NCI-H345 treated with DMSO at 0.1 percent for 48 hours (cell line): ENCODE results near the gene RAB20.
"Not testable (repeated sequence)": the region's sequence is repeated elsewhere in the genome, so short reads cannot be mapped to it uniquely, and the experiment has no call there.

Experiments used
- DNase-seq: peaks from one replicate; lab custom pipeline; 2025; ENCODE audit not compliant: unreplicated experiment; lab: John Stamatoyannopoulos, UW

Gene RAB20, protein sequence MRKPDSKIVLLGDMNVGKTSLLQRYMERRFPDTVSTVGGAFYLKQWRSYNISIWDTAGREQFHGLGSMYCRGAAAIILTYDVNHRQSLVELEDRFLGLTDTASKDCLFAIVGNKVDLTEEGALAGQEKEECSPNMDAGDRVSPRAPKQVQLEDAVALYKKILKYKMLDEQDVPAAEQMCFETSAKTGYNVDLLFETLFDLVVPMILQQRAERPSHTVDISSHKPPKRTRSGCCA

GRCh38 chr13:110561344-110562035 is at the start of gene RAB20:
RAB20 (minus strand) TSS chr13:110561722; CDS start chr13:110561519, 203 bp downstream.
- no peak for DNase-seq

DNA sequence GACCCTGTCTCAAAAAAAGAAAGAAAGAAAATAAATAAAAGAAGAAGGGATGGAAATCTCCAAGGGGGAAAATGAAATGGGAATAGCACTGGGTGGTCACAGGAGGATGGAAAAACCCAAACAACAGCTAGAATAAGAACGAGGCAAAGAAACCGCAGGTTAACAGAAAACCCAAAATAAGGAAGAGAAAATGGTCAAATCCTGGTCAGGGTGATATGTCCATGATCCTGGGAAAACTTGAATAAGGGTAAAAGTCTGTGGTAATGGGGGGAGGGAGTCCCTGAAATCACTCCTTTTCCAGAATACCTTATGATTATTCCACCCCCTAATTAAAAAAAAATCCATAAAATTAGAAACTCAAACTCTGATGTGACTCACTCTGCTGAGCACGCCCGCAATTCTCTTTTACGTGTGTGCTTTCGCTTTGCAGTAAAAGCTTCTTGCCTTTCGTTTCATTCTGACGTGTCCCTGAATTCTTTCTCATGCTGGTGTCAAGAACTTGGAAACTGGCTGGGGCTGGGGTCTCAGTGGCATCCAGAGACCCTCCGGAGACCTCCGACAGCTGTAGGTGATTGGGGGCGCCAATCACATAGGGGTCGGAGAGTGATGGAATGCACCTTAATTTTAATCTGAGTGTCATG is 49.6 kb upstream of the RAB20 start:
- DNase-seq, result no peak

- no peak for DNase-seq
Measured at GRCh38 chr13:110607675-110608224, 46.2 kb upstream of the RAB20 start.

DNA sequence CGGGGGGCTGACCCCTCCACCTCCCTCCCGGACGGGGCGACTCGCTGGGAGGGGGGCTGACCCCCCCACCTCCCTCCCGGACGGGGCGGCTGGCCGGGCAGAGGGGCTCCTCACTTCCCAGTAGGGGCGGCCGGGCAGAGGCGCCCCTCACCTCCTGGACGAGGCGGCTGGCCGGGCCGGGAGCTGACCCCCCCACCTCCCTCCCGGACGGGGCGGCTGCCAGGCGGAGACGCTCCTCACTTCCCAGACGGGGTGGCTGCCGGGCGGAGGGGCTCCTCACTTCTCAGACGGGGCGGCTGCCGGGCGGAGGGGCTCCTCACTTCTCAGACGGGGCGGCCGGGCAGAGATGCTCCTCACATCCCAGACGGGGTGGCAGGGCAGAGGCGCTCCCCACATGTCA is 44.8 kb upstream of the RAB20 start:
- not testable (repeated sequence) for DNase-seq

DNA sequence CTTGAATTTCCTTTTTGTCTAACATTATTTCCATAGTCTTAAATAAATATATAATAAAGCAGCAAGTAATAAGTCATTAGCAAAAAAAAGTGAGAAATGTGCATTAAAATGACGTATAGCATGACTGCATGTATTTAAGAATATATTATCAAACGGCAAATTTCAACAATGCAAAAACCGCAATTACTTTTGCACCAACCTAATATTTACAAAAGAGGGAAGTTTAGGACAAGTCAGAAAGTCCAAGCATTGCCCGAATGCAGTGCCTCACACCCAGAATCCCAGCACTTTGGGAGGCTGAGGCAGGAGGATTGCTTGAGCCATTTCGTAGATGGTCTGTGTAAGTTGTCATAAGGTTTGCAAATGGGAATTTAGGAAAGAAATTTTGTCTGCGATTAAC is 43.6 kb upstream of the RAB20 start:
- DNase-seq, result no peak

DNA sequence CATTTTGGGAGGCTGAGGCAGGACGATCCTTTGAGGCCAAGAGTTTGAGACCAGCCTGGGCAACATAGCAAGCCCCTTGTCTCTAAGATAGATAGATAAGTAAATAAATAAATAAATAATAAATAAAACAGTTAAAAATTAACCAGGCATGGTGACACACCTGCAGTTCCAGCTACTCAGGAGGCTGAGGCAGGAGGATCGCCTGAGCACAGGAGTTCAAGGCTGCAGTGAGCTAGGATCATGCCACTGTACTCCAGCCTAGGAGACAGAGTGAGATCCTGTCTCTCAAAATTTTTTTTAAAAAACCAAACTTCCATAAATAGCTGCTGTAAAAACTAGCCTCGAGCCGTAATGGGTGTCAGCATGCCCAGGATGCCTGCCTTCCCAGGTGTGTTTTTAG is 39.5 kb upstream of the RAB20 start:
- no peak for DNase-seq

GRCh38 chr13:110600261-110600819 is 38.8 kb upstream of the RAB20 start:
- DNase-seq, result no peak

DNA sequence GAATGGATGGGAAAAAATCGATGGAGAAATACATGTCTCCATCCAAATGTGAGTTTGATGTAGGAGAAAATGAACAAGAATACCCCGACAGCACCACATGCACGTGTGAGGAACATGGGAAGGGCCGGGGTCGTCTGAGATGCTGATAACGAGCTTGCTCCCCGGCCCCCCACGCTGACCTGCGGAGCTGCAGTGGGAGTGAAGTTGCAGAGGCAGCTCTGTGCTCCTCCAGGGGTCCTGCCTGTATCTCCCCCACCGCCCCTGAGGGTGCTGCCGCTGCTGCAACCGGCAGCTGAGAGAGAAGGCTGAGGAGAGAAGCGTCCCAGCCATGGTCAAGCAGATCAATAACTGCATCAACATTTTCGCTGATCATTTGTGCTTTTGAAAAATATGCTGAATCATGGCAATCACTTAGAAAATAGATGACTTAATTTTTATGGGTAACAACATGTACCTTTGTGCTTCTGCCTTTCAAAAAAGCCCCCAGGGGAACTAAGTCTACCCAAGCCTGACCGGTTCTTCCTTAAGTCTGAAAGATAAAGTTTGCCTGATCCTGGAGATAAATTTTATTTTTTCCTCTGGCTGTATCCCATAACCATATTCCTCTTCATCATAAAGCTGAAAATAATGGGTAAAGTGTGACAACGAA is 35.6 kb upstream of the RAB20 start:
- no peak for DNase-seq

DNA sequence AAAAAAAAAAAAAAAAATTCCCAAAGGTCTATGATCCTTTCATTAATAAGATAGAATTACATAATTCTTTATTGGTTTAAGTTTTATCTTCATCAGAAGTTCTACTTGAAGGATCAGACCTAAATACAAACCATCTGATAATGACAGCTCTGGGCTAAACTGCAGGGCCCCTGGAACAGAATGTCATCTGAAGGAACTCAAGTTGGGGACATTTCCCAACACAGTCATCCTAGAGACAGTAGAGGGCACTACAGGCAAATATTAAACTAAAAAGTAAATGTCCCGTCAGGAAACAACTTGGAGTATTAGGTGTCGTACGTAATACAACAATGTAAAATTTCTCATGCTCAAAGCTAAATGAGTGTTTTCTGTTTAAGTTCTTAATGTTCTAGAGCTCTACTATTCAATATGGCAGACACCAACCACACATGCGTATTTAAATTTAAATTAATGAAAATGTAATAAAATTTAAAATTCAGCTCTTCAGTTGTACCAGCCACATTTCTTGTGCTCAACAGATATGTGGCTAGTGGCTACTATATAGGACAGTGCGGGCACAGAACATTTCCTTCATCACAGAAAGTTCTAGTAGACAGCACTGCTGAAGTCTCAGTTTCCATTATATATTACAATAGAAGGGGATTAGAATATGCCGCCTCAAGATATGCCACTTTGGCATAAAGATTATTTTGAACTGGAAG is 32.1 kb upstream of the RAB20 start:
- DNase-seq, result peak; percentile 4

- DNase-seq, result no peak
Measured at GRCh38 chr13:110592665-110593064, 31.1 kb upstream of the RAB20 start.

DNA sequence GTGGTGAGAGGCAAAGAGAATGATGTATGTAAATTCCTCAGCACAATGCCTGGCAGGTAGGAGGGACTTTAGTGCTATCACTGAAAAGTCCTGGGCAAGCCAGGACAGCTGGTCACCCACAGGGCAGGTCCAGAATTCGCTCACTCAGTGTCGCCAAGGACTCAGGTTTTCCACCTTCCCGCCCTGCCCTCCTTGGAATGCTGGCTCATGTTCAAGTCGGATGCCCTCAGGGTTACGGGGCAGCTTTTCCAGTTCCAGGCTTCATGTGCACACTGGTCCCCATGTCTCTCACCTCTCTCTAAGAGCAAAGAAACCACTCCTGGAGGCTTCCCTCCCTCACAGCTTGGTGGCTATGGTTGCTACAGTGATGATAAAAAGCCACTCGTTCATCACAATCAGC is 29.1 kb upstream of the RAB20 start:
- DNase-seq, result no peak

DNA sequence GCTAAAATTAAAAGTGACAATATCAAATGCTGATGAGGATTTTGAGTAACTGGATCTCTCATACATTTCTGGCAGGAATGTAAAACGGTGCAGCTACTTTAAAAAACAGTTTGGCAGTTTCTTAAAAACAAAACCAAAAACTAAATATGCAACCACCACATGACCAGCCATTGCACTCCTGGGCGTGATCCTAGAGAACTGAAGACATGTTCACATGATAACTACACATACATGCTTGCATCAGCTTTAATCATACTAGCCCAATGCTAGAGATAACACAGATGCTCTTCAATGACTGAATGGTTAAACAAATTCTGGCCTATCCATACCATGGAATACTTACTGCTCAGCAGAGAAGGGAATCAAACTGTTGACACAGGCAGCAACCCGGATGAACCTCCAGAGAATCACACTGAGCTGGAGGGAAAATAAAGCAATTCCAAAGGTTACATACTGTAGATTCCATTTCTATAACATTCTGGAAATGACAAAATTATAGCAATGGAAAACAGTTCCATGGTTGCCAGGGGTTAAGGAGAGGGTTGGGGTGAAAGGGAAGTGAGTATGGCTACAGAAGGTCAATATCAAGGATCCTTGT is 28.4 kb upstream of the RAB20 start:
- no peak for DNase-seq

DNA sequence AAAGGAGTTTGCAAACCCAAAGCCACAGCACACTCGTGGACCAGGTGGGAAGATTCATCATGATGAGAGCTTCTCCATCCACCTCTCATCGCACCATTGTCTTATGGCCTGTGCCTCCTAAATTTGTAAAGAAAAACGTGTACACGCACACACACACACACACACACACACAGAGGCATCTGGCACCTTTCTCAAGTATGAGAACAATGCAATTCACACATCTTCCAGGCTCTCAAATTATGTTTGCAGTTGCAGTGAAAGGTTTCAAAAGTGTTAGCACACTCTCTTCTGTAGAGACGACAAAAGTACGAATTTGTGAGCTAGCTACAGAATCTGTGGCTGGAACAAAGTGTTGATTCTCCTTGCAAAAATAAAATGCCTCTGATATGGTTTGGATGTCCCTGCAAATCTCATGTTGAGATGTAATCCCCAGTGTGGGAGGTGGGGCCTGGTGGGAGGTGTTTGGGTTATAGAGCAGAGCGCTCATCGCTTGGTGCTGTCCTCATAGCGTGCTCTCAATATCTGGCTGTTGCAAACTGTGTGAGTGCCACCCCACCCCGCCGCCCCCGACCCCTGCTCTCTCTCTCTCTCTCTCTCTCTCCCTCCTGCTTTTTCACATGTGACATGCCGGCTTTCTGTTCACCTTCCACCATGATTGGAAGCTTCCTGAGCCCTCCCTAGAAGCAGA is 21.8 kb upstream of the RAB20 start:
- DNase-seq, result no peak

DNA sequence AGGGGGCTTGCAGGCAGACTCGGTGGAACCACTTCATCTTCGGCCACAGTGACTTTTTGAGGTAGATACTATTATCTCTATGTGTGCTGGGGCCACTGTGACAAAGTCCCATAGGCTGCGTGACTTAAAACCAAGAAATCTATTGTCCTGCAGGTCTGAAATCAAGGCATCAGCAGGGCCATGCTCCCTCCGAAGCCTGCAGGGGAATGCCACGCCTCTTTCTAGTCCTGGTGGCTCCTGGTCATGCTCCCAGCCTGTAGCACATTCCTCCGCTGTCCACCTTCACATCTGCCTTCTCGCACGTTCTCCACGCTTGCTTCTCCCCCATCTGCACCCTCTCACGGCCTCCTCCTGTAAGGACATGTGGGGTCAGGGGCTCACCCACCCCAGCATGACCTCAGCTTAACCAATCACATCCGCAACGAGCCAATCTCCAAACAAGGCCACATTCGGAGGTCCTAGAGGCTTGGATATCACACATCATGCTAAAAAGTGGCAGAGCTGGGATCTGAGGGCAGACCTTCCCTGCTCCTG is 21.0 kb upstream of the RAB20 start:
- DNase-seq, result no peak

DNA sequence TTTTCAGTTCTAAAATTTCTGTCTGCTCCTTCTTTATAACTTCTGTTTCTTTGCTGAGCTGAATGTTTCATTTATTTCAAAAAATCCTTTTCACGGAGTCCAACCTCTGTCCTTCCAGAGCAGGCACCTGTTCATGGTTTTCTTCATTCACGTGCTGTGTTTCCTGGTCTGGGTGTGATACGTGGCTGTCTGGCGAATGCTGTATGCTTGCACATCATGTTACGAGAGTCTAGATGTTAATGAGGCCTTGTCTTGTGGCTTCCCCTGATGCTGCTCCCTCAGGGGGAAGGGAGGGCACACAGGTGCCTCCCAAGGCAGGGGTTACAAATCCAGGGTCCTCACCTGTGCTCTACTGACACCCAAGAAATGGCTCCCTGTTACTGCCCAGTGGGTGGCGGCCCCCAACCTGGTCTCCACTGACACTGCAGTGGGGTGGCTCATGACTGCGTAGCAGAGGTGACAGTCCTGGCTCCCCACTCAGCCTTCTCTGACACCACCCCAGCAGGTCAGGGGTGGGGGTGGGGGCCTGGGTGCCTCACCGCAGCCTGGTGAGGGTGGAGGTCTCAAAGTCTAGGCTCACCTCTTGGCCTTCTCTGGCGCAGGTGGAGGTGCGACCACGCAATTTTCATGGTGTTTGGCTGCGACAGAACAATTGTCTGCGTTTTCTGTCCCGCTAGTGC is 20.1 kb upstream of the RAB20 start:
- DNase-seq, result no peak

DNA sequence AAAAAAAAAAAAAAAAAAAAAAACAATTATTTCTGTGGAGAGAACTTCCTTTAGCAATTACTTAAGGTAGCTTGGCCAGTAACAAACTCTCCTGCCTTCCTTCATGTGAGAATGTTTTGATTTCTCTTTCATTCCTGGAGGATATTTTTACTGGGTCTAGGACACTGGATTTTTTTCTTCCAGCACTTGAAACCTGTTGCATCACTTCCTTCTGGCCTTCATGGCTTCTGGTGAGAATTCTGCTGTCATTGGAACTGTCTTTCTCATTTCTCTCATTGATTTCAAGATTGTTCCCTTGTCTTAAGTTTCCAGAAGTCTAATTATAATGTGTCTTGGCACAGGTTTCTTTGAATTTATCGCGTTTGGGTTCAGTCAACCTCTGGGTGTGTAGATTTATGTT is 19.3 kb upstream of the RAB20 start:
- DNase-seq, result no peak

- DNase-seq, result no peak
Measured at GRCh38 chr13:110578363-110578762, 16.8 kb upstream of the RAB20 start.

- no peak for DNase-seq
Measured at GRCh38 chr13:110576736-110577476, 15.4 kb upstream of the RAB20 start.
